Neutrophil (primary cell): Measurements from ENCODE around the gene ZDHHC14.

Source experiments
- H3K27ac ChIP-seq: fragments of 200-600 bp; sonication (generic); 2 replicates; pipeline ENCODE4 v1.5.1; 2016; ENCODE audit warnings: mild to moderate bottlenecking, moderate library complexity
- H3K27me3 ChIP-seq: fragments of 200-600 bp; sonication (generic); 2 replicates; pipeline ENCODE4 v1.6.0; 2016; ENCODE audit warnings: mild to moderate bottlenecking
- H3K36me3 ChIP-seq: fragments of 200-600 bp; sonication (generic); 2 replicates; pipeline ENCODE4 v1.5.1; 2017
- H3K4me1 ChIP-seq, 2 experiments: fragments of 200-600 bp in 1 of 2; sonication (generic) in 1 of 2; 1 replicate in 1 of 2; 2 replicates in 1 of 2; pipeline versions ENCODE4 v1.5.1 to v1.6.1; 2013 to 2016; ENCODE audit warnings: low read depth in 1 of 2, low read length in 1 of 2, mild to moderate bottlenecking in 1 of 2, moderate library complexity in 1 of 2; ENCODE audit not compliant: control insufficient read depth in 1 of 2, insufficient read depth in 1 of 2
- H3K4me3 ChIP-seq, 2 experiments: fragments of 200-600 bp in 1 of 2; sonication (generic) in 1 of 2; 1 replicate in 1 of 2; 2 replicates in 1 of 2; pipeline ENCODE4 v1.5.1; 2013 to 2016; ENCODE audit warnings: low read depth in 1 of 2, low read length in 1 of 2, mild to moderate bottlenecking in 1 of 2, moderate library complexity in 1 of 2
- H3K9me3 ChIP-seq: fragments of 200-600 bp; sonication (generic); 2 replicates; pipeline ENCODE4 v1.5.1; 2016
- TF ChIP-seq, protein P1 (sequence below): fragments of 200-600 bp; sonication (generic); IDR thresholded peaks from 2 replicates; pipeline ENCODE4 v1.5.1; 2016; ENCODE audit warnings: antibody characterized with exemption

The ZDHHC14 gene

DNA sequence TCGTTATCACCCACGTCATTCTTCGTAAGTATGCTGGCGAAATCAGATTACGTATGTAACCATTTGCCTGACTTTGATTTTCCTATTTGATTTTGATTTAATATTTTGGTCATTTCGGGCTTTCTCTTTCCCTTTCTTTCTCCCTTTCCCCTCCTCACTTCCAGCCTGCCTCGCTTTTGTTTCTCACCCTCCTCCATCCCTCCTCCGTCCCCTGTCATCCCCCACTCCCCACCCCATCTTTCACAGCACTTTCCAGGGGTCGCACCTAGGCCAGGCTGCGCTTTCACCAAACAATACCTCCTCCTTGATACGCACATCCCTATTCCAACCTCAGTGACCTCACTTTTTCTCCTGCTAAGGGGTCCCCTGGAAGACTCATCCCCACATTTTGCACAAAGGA is 247.5 kb downstream of the ZDHHC14 start:
- no peaks in the 10 kb centered on the region for H3K36me3 ChIP-seq
- peaks cover 4 to 10% of the 10 kb centered on the region in 2 experiments for H3K4me1 ChIP-seq
- H3K27ac ChIP-seq = no peak overlapping the region
- no peak overlapping the region for H3K4me3 ChIP-seq
- no peaks in the 10 kb centered on the region for H3K9me3 ChIP-seq
- H3K27me3 ChIP-seq = no peaks in the 10 kb centered on the region
- TF ChIP-seq, protein P1, sequence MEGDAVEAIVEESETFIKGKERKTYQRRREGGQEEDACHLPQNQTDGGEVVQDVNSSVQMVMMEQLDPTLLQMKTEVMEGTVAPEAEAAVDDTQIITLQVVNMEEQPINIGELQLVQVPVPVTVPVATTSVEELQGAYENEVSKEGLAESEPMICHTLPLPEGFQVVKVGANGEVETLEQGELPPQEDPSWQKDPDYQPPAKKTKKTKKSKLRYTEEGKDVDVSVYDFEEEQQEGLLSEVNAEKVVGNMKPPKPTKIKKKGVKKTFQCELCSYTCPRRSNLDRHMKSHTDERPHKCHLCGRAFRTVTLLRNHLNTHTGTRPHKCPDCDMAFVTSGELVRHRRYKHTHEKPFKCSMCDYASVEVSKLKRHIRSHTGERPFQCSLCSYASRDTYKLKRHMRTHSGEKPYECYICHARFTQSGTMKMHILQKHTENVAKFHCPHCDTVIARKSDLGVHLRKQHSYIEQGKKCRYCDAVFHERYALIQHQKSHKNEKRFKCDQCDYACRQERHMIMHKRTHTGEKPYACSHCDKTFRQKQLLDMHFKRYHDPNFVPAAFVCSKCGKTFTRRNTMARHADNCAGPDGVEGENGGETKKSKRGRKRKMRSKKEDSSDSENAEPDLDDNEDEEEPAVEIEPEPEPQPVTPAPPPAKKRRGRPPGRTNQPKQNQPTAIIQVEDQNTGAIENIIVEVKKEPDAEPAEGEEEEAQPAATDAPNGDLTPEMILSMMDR = no peak

DNA sequence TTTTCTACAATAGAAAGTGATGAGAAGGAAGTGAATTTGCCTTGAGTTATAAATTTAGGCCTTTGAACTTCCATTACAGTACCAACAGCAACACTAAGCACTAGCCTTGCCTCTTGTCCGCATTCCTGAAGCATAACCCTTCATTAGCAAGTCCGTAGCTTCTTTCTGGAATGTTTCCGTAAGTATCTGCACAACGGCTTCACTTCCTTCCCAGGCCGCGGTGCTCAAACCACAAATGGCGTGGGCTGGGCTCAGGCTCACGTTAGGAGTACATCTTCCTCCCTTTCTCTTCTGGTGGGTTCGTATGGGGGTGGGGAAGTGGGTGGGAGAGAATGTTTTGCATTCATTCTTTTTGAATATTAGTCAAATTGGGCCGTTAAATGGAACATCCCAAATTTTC is 248.2 kb downstream of the ZDHHC14 start:
- Histone ChIP-seq H3K4me1 (peaks cover 5 to 10% of the 10 kb centered on the region in 2 experiments), H3K36me3 (no peaks in the 10 kb centered on the region), H3K27me3 (no peaks in the 10 kb centered on the region), H3K9me3 (no peaks in the 10 kb centered on the region), H3K27ac (no peak overlapping the region), H3K4me3 (no peak overlapping the region)
- TF ChIP-seq, protein P1 = no peak

DNA sequence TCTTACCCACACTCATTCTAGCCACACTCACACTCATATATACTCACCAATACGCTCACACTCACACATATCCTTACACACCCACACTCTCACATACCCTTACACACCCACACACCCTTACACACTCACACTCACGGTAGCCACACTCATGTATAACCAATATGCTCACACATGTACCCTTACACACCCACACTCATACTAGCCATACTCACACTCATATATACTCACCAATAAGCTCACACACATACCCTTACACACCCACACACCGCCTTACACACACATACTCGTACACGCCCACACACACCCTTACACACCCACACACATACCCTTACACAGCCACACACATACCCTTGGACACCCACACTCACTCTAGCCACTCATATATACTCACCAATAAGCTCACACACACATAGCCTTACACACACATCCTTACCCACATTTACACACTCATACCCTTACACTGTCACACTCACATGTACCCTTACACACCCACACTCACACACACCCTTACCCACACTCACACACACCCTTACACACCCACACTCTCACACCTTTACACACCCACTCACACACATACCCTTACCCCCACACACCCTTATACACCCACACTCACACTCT is 249.6 kb downstream of the ZDHHC14 start:
- H3K36me3 ChIP-seq = no peaks in the 10 kb centered on the region
- no peak overlapping the region for H3K4me3 ChIP-seq
- no peaks in the 10 kb centered on the region for H3K9me3 ChIP-seq
- H3K27ac ChIP-seq = no peak overlapping the region
- peaks cover 12 to 15% of the 10 kb centered on the region in 2 experiments for H3K4me1 ChIP-seq
- TF ChIP-seq, protein P1 = no peak
- H3K27me3 ChIP-seq = no peaks in the 10 kb centered on the region

DNA sequence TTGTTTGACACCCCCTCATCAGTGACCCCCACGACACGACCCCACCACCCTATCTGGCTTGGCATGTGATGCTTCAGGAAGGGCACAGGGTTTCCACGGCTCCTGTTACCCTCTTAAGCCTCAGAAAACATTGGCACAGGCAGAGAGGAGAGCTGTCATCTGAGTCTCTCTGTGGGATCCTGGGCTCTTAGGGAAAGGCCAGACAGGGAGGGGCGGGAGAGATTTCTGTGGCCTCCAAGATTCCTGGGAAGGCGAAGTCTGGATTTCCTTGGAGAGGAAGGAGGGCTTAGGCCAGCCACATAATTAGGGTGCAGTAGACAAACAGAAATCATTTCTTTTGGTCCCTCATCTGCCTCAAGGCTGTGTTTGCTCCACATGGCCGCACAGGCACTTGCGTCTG is 250.4 kb downstream of the ZDHHC14 start:
- H3K9me3 ChIP-seq = no peaks in the 10 kb centered on the region
- H3K4me3 ChIP-seq = no peak overlapping the region
- no peak overlapping the region for H3K27ac ChIP-seq
- H3K36me3 ChIP-seq = no peaks in the 10 kb centered on the region
- H3K27me3 ChIP-seq = no peaks in the 10 kb centered on the region
- TF ChIP-seq, protein P1 = no peak
- peaks cover 16 to 22% of the 10 kb centered on the region in 2 experiments for H3K4me1 ChIP-seq

DNA sequence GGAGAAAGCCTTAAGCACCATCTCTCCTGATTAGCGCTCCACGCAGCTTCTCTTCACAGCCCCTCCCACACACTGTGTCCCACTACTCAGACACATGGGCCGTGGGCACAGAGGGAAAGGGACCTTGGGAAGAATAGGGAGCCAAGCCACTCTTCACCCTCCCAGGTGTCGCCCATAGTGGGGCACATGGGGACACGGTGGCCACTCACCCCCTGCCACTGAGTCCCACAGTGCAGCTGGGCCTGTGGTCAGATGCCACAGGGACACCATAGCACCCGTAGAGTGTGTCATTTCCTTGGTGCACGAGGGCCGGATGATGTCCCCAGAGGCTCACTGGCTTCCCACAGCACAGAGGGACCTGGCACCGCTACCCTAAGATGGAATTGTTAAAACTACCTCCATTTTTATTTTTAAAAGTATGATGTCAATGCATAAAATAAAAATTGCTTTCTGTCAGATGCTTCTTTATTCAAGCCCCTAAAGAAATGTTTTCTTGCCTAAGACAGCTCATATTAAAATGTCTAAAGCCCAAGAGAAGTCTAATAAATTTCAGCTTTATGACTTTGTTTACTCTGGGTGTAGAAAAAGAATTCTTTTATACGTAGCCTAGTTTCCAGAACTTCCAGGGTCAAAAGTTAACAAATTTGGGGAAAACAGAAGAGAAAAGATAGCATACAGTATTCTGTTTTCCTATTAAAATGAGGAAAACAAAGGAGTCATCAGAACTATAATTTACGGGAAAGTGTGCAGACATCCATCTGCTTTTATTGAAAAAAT is 251.0 kb downstream of the ZDHHC14 start:
- Histone ChIP-seq H3K36me3 (no peaks in the 10 kb centered on the region), H3K4me3 (no peak overlapping the region), H3K9me3 (no peaks in the 10 kb centered on the region), H3K27ac (no peak overlapping the region), H3K27me3 (no peaks in the 10 kb centered on the region), H3K4me1 (peaks cover 16 to 22% of the 10 kb centered on the region in 2 experiments)
- TF ChIP-seq, protein P1 = no peak
